Endothelial cell of umbilical vein (primary cell): ENCODE results near the gene CRHR1. TPM values are rescaled to one million over a fixed set of nuclear protein-coding genes. Genes with fewer than 3 reads are reported as not detected.

Experiments used
- BruUV-seq: library from RNA; stranded (reverse); fragments of 400-500 nt; replicated peaks from 2 replicates; lab custom pipeline; 2021; lab: Mats Ljungman, UMichigan
- CTCF ChIA-PET: fragments of 300-600, 350-600 bp; sonication (Branson Sonifier 250); formaldehyde crosslinking; loops from one replicate; lab custom pipeline; 2021; ENCODE audit warnings: antibody characterized with exemption, inconsistent platforms; lab: Charles Lee
- POLR2A ChIA-PET: fragments of 300-600, 350-600 bp; sonication (Branson Sonifier 250); formaldehyde crosslinking; loops from one replicate; lab custom pipeline; 2021; ENCODE audit warnings: antibody characterized with exemption, inconsistent platforms; lab: Charles Lee
- DNase-seq: peaks from one replicate; pipeline ENCODE4 v3.0.0-alpha.2; 2011; ENCODE audit warnings: low read depth, low spot score
- FAIRE-seq: peaks from 2 replicates; lab custom pipeline; 2011; peaks lifted over from hg19 to GRCh38; lab: Jason Lieb, UNC
- H2AFZ ChIP-seq: 2 replicates; pipeline ENCODE4 v1.6.0; 2012; ENCODE audit warnings: low read depth, low read length, control low read depth, inconsistent platforms
- H3K27ac ChIP-seq: 2 replicates; pipeline ENCODE4 v1.5.1; 2011; ENCODE audit warnings: low read depth, mild to moderate bottlenecking, control low read depth, low read length, moderate library complexity; ENCODE audit not compliant: insufficient read depth
- H3K27me3 ChIP-seq, 2 experiments: 2 replicates each; pipeline versions ENCODE4 v1.6.0 to v1.6.1; 2011; ENCODE audit warnings: low read length in 2 of 2, mixed read lengths in 1 of 2; ENCODE audit not compliant: control insufficient read depth in 2 of 2, insufficient read depth in 2 of 2
- H3K36me3 ChIP-seq, 2 experiments: 2 replicates in 1 of 2; 3 replicates in 1 of 2; pipeline ENCODE4 v1.5.1; 2011; ENCODE audit warnings: low read length in 2 of 2, mild to moderate bottlenecking in 1 of 2, moderate library complexity in 1 of 2; ENCODE audit not compliant: control insufficient read depth in 2 of 2, insufficient read depth in 2 of 2; ENCODE audit errors: extremely low read depth in 1 of 2
- H3K4me1 ChIP-seq: 3 replicates; pipeline ENCODE4 v1.5.1; 2011; ENCODE audit warnings: mild to moderate bottlenecking, low read length; ENCODE audit not compliant: control insufficient read depth, insufficient read depth; ENCODE audit errors: extremely low read depth
- H3K4me2 ChIP-seq: 2 replicates; pipeline ENCODE4 v1.6.1; 2011; ENCODE audit warnings: low read length, control low read depth, mixed read lengths; ENCODE audit not compliant: insufficient read depth
- H3K4me3 ChIP-seq, 3 experiments: fragments of 200-600 bp in 1 of 3; sonication (generic), shearing (Covaris generic) in 1 of 3; replicated peaks in 1 of 3; 2 replicates each; pipeline ENCODE4 v1.5.1; 2011 to 2016; ENCODE audit warnings: control low read depth in 3 of 3, low read length in 3 of 3, mild to moderate bottlenecking in 2 of 3, inconsistent platforms in 1 of 3, low read depth in 1 of 3, moderate library complexity in 1 of 3; ENCODE audit not compliant: insufficient read depth in 1 of 3
- H3K79me2 ChIP-seq: 2 replicates; pipeline ENCODE4 v1.6.0; 2012; ENCODE audit warnings: low read length, inconsistent platforms; ENCODE audit not compliant: control insufficient read depth, insufficient read depth
- H3K9ac ChIP-seq: replicated peaks from 2 replicates; pipeline ENCODE3; 2011; ENCODE audit warnings: low read length, control low read depth; ENCODE audit not compliant: insufficient read depth; ENCODE audit errors: extremely low read depth
- H3K9me1 ChIP-seq: replicated peaks from 3 replicates; pipeline ENCODE4 v1.6.0; 2011; ENCODE audit warnings: mild to moderate bottlenecking, low read length; ENCODE audit not compliant: control insufficient read depth, insufficient read depth; ENCODE audit errors: extremely low read depth
- H3K9me3 ChIP-seq: replicated peaks from 2 replicates; pipeline ENCODE4 v1.5.1; 2012; ENCODE audit warnings: low read length, inconsistent platforms; ENCODE audit not compliant: control insufficient read depth, insufficient read depth
- H4K20me1 ChIP-seq: replicated peaks from 2 replicates; pipeline ENCODE3; 2011; ENCODE audit warnings: mild to moderate bottlenecking, low read length; ENCODE audit not compliant: control insufficient read depth, insufficient read depth; ENCODE audit errors: extremely low read depth
- CTCF ChIP-seq, 2 donors: IDR thresholded peaks; 1 replicate in 1 of 2; 2 replicates in 1 of 2; pipeline ENCODE4 v1.5.1; 2011; ENCODE audit warnings: low read length in 2 of 2, mild to moderate bottlenecking in 2 of 2, moderate library complexity in 2 of 2, control low read depth in 1 of 2, inconsistent platforms in 1 of 2, low read depth in 1 of 2; ENCODE audit not compliant: insufficient read depth in 1 of 2; ENCODE audit errors: extremely low read depth in 1 of 2
- EZH2 ChIP-seq: IDR thresholded peaks from 2 replicates; pipeline ENCODE4 v1.6.1; 2012; ENCODE audit warnings: borderline replicate concordance, low read depth, mild to moderate bottlenecking, moderate library complexity, low read length, inconsistent platforms; ENCODE audit not compliant: severe bottlenecking
- FOS ChIP-seq: IDR thresholded peaks from 2 replicates; pipeline ENCODE4 v1.6.1; 2011; ENCODE audit warnings: mild to moderate bottlenecking, low read length, moderate library complexity, borderline replicate concordance; ENCODE audit not compliant: insufficient read depth
- GATA2 ChIP-seq: IDR thresholded peaks from 2 replicates; pipeline ENCODE4 v1.7.0; 2011; ENCODE audit warnings: low read depth, mild to moderate bottlenecking, moderate library complexity, mixed read lengths, low read length; ENCODE audit not compliant: insufficient read length, insufficient read depth
- JUN ChIP-seq: IDR thresholded peaks from 2 replicates; pipeline ENCODE4 v1.6.1; 2011; ENCODE audit warnings: borderline replicate concordance, low read depth; ENCODE audit not compliant: insufficient read length, insufficient read depth
- MYC ChIP-seq: IDR thresholded peaks from one replicate; pipeline ENCODE4 v1.6.1; 2011; ENCODE audit warnings: mild to moderate bottlenecking, low read depth, low read length
- POLR2A ChIP-seq: IDR thresholded peaks from 2 replicates; pipeline ENCODE4 v1.6.1; 2012; ENCODE audit warnings: low read depth, mild to moderate bottlenecking, control low read depth, low read length
- POLR2AphosphoS5 ChIP-seq: IDR thresholded peaks from 2 replicates; pipeline ENCODE4 v1.6.1; 2012; ENCODE audit warnings: low read depth, mild to moderate bottlenecking, control low read depth, low read length, moderate library complexity; ENCODE audit not compliant: insufficient read depth
- dilution Hi-C: fragments of 300-500 bp; cut with MboI; formaldehyde crosslinking; loops from one replicate; pipeline ENCODE4 v1.15.0; 2019; ENCODE audit warnings: low sequenced_read_pairs; ENCODE audit not compliant: extremely low pct_ligation_motif_present
- intact Hi-C: fragments of 100-400 bp; cut with micrococcal nuclease; formaldehyde crosslinking; loops from one replicate; pipeline ENCODE4 v1.10.0; 2022
- polyA plus RNA-seq, 4 experiments: library from polyadenylated mRNA; depleted of rRNA in 3 of 4; stranded (reverse) in 3 of 4; unstranded in 1 of 4; fragments of >200 nt; gene quantifications; 2 replicates each; pipeline versions ENCODE4 v1.2.1 to v1.2.3, GENCODE V29; 2011 to 2012; ENCODE audit warnings: missing spikeins in 1 of 4
- total RNA-seq: library from RNA; stranded (reverse); gene quantifications from 2 replicates; pipeline ENCODE4 v1.2.3, GENCODE V29; 2021
- TF ChIP-seq, protein P1 (sequence below): IDR thresholded peaks from 2 replicates; pipeline ENCODE4 v1.6.1; 2011; ENCODE audit not compliant: insufficient read depth, insufficient read length

The CRHR1 gene
- total and polyA plus RNA-seq, 2 donors (not counting 3 experiments of a cell fraction or from before 2014, with no cell fraction given) = not detected

- Histone ChIP-seq H3K36me3 (no peaks in the 10 kb centered on the region), H3K27me3 (peaks cover 4 to 5% of the 10 kb centered on the region in 2 experiments), H2AFZ (no peak overlapping the region), H3K4me1 (no peaks in the 10 kb centered on the region), H4K20me1 (no peaks in the 10 kb centered on the region), H3K4me3 (no peak overlapping the region), H3K27ac (no peak overlapping the region), H3K4me2 (no peak overlapping the region), H3K79me2 (no peaks in the 10 kb centered on the region), H3K9me1 (no peaks in the 10 kb centered on the region), H3K9ac (no peak overlapping the region), H3K9me3 (no peaks in the 10 kb centered on the region)
- no peak for TF ChIP-seq POLR2A
- TF ChIP-seq FOS = no peak
- TF ChIP-seq MYC = no peak
- TF ChIP-seq, protein P1, sequence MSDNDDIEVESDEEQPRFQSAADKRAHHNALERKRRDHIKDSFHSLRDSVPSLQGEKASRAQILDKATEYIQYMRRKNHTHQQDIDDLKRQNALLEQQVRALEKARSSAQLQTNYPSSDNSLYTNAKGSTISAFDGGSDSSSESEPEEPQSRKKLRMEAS = no peak
- TF ChIP-seq EZH2 = no peak
- no peak for TF ChIP-seq JUN
- TF ChIP-seq GATA2 = no peak
- TF ChIP-seq POLR2AphosphoS5 = no peak
- dilution Hi-C loops (no loop called here), intact Hi-C loops (no loop called here)
- DNase-seq (no peak), FAIRE-seq (no peak)
- ChIA-PET POLR2A (no interaction called here), CTCF (interaction anchor here (1.2 kb wide), 1 partner anchor 227 kb away, joined by 5 read pairs; no protein-coding TSS in a partner anchor)
- BruUV-seq = no TSS peak
Measured at GRCh38 chr17:45867171-45867570, 83.1 kb downstream of the CRHR1 start.

- no TSS peak for BruUV-seq
- H3K9ac ChIP-seq = no peak overlapping the region
- TF ChIP-seq GATA2 = no peak
- no peak for TF ChIP-seq POLR2AphosphoS5
- no peak for TF ChIP-seq MYC
- TF ChIP-seq JUN = no peak
- TF ChIP-seq EZH2 = no peak
- TF ChIP-seq CTCF (IDR thresholded peaks at IDR 0.05; ENCODE audit: extremely low read depth in 1 of 2, insufficient read depth in 1 of 2, low read depth in 1 of 2, low read length in 2 of 2) = no peak
- no peak for TF ChIP-seq FOS
- TF ChIP-seq, protein P1 = no peak
- TF ChIP-seq POLR2A = no peak
- no peaks in the 10 kb centered on the region for H3K79me2 ChIP-seq
- H3K9me1 ChIP-seq = no peaks in the 10 kb centered on the region
- no peaks in the 10 kb centered on the region for H3K36me3 ChIP-seq
- no peak overlapping the region for H2AFZ ChIP-seq
- POLR2A ChIA-PET = no interaction called here
- CTCF ChIA-PET = interaction anchor here (1.2 kb wide), 1 partner anchor 227 kb away, joined by 5 read pairs; no protein-coding TSS in a partner anchor
- DNase-seq (no peak), FAIRE-seq (no peak)
- H3K4me3 ChIP-seq = no peak overlapping the region
- intact Hi-C loops (no loop called here), dilution Hi-C loops (no loop called here)
- no peaks in the 10 kb centered on the region for H4K20me1 ChIP-seq
- no peaks in the 10 kb centered on the region for H3K9me3 ChIP-seq
- no peaks in the 10 kb centered on the region for H3K4me1 ChIP-seq
- no peak overlapping the region for H3K27ac ChIP-seq
- H3K4me2 ChIP-seq = no peak overlapping the region
- peaks cover 4 to 5% of the 10 kb centered on the region in 2 experiments for H3K27me3 ChIP-seq
Measured at GRCh38 chr17:45867702-45868101, 83.6 kb downstream of the CRHR1 start.
